Esophagus squamous epithelium (tissue), 4 donors: ENCODE measurements around the gene PRR15L.
A peak's percentile ranks its signal among the peaks of the same experiment; 100 is the strongest.

ENCODE experiments used
- CTCF ChIP-seq, 6 experiments: fragments of 450-650 bp in 4 of 6; fragments of 200-600 bp in 2 of 6; sonication (generic) in 2 of 6; IDR thresholded peaks; one replicate each; pipeline ENCODE4 v1.5.1; 2016 to 2019; ENCODE audit warnings: antibody characterized with exemption in 6 of 6, mild to moderate bottlenecking in 4 of 6, moderate library complexity in 4 of 6
- POLR2A ChIP-seq, 4 donors: fragments of 450-650 bp; IDR thresholded peaks; one replicate each; pipeline ENCODE4 v1.6.1; 2017; ENCODE audit warnings: antibody characterized with exemption in 4 of 4, mild to moderate bottlenecking in 4 of 4, moderate library complexity in 3 of 4

- TF ChIP-seq CTCF (IDR thresholded peaks at IDR 0.05) (peak in 1 of 6 experiments; percentile 43), POLR2A (IDR thresholded peaks at IDR 0.05) (no peak)
These were observed 41.9 kb upstream of the PRR15L start for GRCh38 chr17:47999582-47999981.
